GM19099 (cell line): ENCODE data around the gene INKA1.

Source experiments
- POLR2A ChIP-seq: IDR thresholded peaks from 3 replicates; pipeline ENCODE4 v1.6.1; 2011; ENCODE audit warnings: low read depth; ENCODE audit not compliant: insufficient read length; ENCODE audit errors: extremely low read depth

INKA1 gene

GRCh38 chr3:49781415-49782199 is 21.5 kb upstream of the INKA1 start:
- no peak for TF ChIP-seq POLR2A

- TF ChIP-seq POLR2A = no peak
These were observed 17.3 kb upstream of the INKA1 start for GRCh38 chr3:49785565-49786356.

GRCh38 chr3:49786357-49787181 is 16.5 kb upstream of the INKA1 start, which contains the start of gene IP6K1:
IP6K1 (minus strand) TSS chr3:49786542; CDS start chr3:49748040, 38,502 bp downstream.
- peak; percentile 95 for TF ChIP-seq POLR2A

DNA sequence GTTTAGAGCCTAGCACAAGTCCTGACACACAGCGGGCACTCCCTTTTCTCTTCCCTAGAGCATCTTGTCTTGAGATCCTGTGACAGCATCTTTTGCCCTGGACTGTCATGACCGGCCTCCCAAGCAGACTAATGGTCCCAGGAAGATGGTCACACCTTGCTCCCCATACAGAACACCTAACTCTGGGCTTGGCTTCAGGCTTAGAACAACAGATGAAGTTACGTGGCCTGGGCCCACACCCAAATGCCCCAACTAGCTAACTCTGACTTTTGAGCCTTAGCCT is 15.9 kb upstream of the INKA1 start:
- TF ChIP-seq POLR2A = no peak

- TF ChIP-seq POLR2A = no peak
These were observed 15.5 kb upstream of the INKA1 start for GRCh38 chr3:49787536-49787935.

GRCh38 chr3:49788056-49788455 is 15.0 kb upstream of the INKA1 start:
- no peak for TF ChIP-seq POLR2A

DNA sequence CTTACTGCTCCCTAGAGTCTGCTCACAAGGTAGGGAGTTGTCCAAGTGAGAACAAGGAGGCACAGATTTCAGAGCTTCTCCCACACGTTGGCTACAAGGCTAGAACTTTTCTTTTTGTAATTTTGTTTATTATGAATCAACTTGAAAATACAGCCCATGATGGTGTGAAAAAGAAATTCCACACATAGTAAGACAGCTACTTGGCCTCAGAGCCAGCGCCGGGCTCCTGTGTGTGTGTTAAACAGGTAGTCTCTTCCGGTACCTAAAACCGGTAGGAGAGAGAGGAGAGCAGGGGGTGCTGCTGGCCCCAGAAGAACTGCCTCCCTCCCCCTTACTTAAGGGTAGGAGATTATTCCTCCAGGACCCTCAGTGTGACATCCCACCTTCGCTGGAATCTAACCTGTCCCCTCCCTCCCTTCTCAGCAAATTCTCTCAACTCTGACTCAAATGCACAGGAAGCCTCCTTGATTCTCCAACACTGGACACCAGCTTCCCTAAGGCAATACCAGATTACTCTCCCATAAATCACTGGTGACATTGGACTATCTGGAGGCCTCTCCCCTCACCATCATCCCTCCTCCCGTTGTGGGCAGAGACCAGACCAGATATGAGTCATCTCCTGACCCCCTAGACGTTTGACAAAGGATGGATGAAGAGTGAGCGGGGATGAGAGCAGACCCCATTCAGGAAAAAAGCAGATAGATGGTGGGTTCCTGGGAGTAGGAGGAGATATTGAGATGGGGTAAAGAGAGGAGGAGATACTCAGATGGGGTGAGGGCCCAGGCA is 12.2 kb upstream of the INKA1 start:
- no peak for TF ChIP-seq POLR2A

- no peak for TF ChIP-seq POLR2A
These were observed 11.5 kb upstream of the INKA1 start for GRCh38 chr3:49791571-49791970.

- no peak for TF ChIP-seq POLR2A
These were observed 10.5 kb upstream of the INKA1 start for GRCh38 chr3:49792371-49793150.

GRCh38 chr3:49793486-49794085 is 9.5 kb upstream of the INKA1 start:
- TF ChIP-seq POLR2A = no peak

DNA sequence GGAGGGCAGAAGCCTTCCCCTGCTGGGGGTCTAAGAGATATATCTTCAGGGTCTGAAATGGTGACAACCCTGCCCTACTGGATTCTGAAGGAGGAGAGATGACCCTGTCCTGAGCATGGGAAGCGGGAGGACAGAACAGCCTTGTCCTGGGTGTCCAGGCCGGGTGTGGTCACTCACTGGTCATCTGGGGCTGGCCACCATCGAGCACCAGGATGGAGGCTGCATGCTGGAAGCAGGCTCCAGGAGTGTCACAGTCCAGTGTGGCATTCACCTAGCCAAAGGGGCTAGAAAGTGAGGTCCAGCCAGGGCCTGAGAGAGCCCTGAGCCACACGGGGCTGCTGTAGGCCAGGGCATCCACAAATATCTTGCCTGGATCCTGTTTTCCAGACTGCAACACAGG is 8.6 kb upstream of the INKA1 start:
- no peak for TF ChIP-seq POLR2A

DNA sequence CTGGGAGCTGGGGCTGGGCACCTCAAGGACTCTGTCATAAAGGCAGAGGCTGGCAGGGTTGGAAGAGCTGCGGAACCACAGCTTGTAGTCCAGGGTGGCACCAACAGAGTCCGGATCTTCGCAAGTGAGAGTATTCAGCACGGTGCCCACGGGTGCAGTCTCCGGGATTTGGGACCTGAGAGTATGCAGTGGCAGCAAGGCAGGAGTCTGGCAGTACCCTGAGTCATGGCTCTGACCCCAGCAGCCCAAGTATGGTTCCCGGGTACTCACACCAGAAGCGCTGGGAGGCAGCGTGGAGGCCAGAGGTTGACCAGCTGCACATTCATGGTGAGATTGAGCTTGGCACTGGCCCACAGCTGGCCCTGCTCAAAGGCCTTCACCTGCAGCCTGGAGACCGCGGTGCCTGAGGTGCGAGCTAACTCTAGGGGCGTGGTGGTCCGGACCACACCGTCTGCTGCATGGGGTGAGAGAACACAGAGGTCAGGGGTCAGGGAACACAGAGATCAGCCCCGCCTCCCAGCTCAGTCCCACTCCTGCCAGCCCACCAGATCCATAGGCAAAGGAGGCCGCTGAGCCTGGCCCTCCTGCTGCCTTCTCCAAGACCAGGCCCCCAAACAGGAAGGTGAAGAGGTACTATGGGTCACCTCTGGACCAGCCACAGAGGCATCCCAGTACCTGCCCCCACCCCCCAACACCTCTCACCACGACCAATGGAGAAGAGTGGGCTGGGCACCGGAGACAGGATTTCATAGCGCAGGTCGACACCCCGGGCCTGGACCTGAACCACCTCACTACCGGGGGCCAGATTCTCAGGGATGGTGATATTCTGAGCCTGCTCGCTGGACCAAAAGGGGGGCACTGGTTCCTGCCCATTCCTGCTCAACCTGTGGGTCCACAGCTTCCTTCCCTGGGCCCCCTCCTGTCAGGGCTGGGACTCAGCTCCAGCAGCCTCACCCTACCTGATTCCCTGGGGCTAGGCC is 7.8 kb upstream of the INKA1 start:
- TF ChIP-seq POLR2A = no peak
